Inferior parietal cortex (tissue), 1 donor: Measurements from ENCODE around the gene EVI5L.

ENCODE experiments used
- DNase-seq: peaks from one replicate; pipeline ENCODE4 v3.0.0-alpha.2; 2016; ENCODE audit errors: extremely low spot score

Gene EVI5L

GRCh38 chr19:7859831-7860713, 30.1 kb downstream of the EVI5L start:
- DNase-seq: no peak

- DNase-seq: peak; percentile 59
Measured at GRCh38 chr19:7860714-7861618, 30.9 kb downstream of the EVI5L start.

DNA sequence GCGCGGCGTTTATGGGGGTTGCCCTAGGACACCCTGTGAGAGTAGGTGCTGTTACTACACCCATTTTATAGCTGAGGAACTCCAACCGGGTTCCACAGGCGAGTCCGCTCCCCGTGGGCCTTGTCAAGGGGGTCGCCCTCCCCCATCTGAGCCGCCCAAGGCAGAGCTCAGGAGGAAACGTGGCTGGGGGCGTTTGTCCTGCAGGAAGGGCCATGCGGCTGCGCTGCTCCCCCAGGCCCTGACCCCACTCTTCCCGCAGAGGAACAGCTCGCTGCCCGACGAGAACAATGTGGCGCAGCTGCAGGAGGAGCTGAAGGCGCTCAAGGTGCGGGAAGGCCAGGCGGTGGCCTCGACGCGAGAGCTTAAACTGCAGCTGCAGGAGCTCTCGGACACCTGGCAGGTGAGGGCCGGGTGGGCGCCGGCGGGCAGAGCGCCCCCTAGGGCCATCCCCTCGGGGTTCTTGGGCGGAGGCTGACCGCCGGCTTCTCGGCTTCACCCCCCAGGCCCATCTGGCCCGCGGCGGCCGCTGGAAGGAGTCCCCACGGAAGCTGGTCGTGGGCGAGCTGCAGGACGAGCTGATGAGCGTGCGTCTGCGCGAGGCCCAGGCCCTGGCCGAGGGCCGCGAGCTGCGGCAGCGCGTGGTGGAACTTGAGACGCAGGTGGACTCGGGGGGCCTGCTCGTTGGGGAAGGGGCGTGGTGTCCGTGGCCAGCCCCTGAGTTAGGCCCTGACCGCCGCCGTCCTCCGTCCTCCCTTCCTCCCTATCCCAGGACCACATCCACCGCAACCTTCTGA, 31.8 kb downstream of the EVI5L start:
- DNase-seq: no peak

GRCh38 chr19:7862413-7862951, 32.5 kb downstream of the EVI5L start:
- DNase-seq: no peak

DNA sequence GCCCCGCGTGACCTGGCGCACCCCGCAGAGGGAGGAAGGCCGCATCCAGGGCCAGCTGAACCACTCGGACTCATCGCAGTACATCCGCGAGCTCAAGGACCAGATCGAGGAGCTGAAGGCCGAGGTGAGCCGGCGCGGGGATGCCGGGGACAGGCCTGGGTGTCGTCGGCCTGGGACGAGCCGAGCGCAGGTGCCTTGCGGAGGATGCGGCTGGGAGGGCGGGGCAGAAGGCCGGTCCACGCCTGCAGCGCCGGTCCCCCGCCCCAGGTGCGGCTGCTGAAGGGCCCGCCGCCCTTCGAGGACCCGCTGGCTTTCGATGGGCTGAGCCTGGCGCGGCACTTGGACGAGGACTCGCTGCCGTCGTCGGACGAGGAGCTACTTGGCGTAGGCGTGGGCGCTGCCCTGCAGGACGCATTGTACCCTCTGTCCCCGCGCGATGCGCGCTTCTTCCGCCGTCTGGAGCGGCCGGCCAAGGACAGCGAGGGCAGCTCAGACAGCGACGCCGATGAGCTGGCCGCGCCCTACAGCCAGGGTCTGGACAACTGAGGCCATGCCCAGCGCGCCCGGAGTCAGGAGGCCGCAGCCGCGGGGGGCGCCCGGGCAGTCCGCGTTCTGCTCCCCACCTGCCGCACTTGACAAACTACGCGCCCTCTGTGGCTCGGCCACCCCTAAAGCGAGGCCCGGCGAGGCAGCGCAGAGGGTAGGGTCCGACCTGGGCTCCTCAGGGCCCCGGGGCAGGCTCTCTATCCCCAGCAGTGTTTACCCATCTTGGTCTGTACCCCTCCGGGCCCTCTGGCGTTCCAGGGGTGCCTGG, 33.3 kb downstream of the EVI5L start:
- no peak for DNase-seq

- DNase-seq: no peak
Measured at GRCh38 chr19:7863971-7864689, 34.1 kb downstream of the EVI5L start.

DNA sequence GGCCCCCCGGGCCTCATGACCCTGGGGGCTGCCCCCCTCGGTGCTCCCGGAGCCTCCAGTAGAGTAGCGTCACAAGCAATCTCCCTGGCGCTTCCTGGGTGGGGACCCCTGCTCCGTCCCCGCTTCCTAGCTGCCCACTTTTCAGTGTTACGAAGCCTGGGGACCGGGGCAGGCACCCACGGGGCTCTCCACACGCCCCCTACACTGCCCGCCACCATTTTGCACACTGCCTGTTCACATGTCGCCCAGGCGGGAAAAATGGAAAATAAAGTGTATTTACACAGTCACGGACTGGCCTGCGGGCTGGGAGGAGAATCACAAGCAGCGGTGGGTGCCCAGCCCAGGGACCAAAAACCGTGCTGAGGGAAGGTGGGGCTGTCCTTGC, 34.7 kb downstream of the EVI5L start:
- DNase-seq: no peak

GRCh38 chr19:7865262-7865911, 35.4 kb downstream of the EVI5L start:
- no peak for DNase-seq

GRCh38 chr19:7866399-7867091, 36.5 kb downstream of the EVI5L start:
- DNase-seq: no peak

- no peak for DNase-seq
Measured at GRCh38 chr19:7867092-7867844, 37.2 kb downstream of the EVI5L start.

DNA sequence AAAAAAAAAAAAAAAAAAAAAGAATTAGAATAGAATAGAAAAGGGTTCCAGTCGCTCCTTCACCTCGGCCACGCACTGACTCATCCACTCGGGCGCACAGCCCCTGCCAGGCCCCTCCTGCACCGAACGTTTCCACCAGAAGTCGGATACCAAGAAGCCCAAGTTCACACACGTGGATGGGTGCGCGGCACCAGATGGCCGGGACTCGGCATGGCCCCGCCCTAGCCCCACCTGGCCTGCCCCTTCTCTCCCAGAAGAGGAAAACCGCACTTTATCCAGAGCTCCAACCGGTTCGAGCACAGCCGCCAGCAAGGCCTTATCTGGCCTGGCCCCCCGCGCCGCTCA, 38.3 kb downstream of the EVI5L start:
- DNase-seq: no peak

DNA sequence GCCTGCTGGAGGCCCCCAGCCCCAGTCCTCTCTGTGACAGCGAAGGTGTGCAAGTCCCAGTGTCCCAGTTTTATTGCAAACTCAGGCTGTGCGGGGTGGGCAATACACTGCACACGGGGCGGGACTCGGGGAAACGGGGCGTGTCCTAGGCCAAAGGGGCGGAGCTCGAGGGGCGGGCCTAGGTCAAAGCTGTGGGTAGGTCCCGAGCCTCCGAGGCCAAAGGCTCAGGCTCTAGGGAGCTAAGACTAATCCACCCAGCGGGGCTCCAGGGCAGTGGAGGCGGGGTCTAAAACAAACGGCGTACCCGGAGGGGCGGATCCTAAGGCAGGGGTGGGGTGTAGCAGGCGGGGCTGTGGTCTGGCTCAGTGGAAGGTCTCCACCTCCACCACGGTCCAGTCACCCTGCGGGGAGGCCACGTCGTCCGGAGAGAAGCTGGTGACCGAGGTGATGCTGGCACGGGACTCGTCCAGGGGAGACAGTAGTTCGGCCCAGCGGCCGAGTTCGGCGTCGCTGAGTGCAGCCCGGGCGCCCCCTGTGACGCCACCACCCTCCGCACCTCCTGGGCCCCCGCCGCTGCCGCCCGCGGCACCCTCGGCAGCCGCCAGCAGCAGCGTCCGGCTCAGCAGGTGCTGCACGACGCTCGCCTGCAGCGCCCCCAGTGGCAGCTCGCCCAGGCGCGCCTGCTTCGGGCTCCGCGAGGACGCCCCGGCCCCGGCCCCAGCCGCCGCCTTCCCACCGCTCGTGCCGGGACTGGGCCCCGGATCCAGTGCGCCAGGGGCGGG, 38.8 kb downstream of the EVI5L start:
- DNase-seq: peak; percentile 59

GRCh38 chr19:7869453-7869909, 39.5 kb downstream of the EVI5L start:
- no peak for DNase-seq

GRCh38 chr19:7869910-7870511, 40.0 kb downstream of the EVI5L start:
- no peak for DNase-seq

DNA sequence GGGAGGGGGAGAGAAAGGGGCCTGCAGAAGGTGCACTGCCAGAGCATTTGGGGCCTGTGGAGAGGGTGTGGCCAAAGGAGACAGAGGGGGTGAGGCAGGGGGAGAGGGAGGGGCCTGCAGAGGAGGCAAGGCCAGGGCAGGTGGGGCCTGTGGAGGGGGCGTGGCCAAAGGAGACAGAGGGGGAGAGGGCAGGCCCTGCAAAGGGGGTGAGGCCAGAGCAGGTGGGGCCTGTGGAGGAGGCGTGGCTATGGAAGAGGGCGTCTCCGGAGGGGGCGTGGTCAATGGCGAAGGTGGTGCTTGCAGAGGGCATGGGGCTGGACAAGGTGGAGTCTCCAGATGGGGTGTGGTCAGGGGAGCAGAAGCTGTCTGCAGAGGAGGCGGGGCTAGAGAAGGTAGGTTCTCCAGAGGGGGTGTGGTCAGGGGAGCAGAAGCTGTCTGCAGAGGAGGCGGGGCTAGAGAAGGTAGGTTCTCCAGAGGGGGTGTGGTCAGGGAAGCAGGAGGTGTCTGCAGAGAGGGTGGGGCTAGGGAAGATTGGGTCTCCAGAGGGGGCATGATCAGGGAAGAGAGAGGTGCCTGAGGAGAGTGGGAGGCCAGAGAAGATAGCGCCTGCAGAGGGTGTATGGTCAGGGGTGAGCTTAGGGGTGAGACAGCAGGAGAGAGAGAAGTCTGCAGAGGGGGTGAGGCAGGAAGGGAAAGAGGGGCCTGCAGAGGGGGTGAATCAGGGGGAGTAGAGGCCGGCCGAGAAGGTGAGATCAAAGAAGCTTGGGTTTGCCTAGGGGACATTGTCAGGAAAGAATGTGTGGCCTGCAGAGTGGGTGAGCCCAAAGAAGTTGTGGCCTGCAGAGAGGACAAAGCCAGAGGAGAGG, 40.8 kb downstream of the EVI5L start:
- DNase-seq: peak; percentile 46
